ENCODE data around the gene VAV2. TPM values are rescaled to one million over a fixed set of nuclear protein-coding genes. Genes with fewer than 3 reads are reported as not detected.

The VAV2 gene
- total and polyA plus RNA-seq, 7 donors = 3.8 to 23.3 (median 7.2) TPM

DNA sequence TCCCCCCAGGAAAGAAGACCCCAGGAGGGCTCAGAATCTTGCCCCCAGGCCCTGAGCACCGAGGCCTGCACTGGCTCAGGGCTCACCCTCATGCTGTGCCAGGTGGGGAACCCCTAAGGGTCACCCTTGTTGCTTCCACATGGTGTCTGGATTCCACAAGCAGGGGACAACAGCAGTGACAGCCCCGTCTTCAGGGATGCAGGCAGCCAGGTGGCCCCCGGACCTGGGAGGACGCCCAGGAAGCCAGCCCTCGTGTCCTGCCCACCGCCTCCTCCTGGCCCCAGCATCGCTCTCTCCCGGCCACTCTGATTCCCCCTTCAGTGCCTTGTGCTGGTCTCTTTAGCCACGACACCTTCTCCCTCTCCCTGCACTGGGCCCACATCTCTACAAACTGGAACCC lies 194.0 kb downstream of the VAV2 start:
- no peak overlapping the region for H3K4me3 ChIP-seq
- H3K36me3 ChIP-seq = no peaks in the 10 kb centered on the region
- no peak overlapping the region for H3K27ac ChIP-seq
- intact Hi-C loops (cut with DNase I) = loop anchor here (10.0 kb wide), 1 partner anchor 297 kb away; no protein-coding TSS in a partner anchor
- no peak for DNase-seq
- H3K9me3 ChIP-seq = no peaks in the 10 kb centered on the region
- H3K4me1 ChIP-seq = peaks cover 0 to 4% (median 2%) of the 10 kb centered on the region in 4 donors
- TF ChIP-seq POLR2A (IDR thresholded peaks at IDR 0.05) (no peak), POLR2AphosphoS5 (IDR thresholded peaks at IDR 0.05) (no peak), EP300 (IDR thresholded peaks at IDR 0.05) (no peak)
- TF ChIP-seq, protein P1, sequence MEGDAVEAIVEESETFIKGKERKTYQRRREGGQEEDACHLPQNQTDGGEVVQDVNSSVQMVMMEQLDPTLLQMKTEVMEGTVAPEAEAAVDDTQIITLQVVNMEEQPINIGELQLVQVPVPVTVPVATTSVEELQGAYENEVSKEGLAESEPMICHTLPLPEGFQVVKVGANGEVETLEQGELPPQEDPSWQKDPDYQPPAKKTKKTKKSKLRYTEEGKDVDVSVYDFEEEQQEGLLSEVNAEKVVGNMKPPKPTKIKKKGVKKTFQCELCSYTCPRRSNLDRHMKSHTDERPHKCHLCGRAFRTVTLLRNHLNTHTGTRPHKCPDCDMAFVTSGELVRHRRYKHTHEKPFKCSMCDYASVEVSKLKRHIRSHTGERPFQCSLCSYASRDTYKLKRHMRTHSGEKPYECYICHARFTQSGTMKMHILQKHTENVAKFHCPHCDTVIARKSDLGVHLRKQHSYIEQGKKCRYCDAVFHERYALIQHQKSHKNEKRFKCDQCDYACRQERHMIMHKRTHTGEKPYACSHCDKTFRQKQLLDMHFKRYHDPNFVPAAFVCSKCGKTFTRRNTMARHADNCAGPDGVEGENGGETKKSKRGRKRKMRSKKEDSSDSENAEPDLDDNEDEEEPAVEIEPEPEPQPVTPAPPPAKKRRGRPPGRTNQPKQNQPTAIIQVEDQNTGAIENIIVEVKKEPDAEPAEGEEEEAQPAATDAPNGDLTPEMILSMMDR (IDR thresholded peaks at IDR 0.05) = no peak
- no peaks in the 10 kb centered on the region for H3K27me3 ChIP-seq
- 94 to 96% methylated on average over 9 of the region's 9 CpGs for WGBS, 2 donors

DNA sequence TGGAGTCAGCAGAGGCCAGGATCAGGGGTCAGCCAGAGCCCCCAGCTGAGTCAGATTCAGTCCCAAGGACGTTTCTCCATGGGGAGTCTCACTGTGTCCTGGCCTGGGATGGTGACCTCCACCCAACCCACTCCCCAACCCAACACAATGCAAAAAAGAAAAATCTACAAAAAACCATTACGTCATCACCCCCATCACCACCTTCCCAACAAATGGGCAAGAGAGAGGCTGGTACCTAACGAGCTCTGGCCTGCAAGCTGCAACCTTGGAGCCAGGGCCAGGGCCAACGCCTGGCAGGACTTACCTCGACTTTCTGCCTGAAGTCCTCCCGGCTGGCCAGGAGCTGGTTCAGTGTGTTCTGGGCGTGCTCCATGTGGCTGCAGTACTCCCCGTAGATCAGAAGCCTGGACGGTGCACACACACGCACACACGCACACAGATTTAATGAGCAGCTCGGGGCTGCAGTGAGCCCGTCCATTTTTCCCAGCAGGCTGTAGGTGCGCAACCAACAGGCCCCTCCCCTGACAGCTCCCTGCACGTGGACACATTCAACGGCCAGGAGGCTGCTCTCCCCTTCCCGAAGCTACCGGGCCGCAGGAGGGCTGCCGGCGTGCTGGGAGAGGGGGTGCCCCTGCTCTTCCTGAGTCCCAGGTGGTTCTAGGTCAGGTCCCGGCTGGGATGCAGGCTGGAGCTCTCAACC lies 194.6 kb downstream of the VAV2 start:
- H3K36me3 ChIP-seq = no peaks in the 10 kb centered on the region
- H3K27me3 ChIP-seq = no peaks in the 10 kb centered on the region
- no peak for DNase-seq
- no peaks in the 10 kb centered on the region for H3K9me3 ChIP-seq
- TF ChIP-seq POLR2AphosphoS5 (IDR thresholded peaks at IDR 0.05) (no peak), EP300 (IDR thresholded peaks at IDR 0.05) (no peak), POLR2A (IDR thresholded peaks at IDR 0.05) (no peak)
- TF ChIP-seq, protein P1 (IDR thresholded peaks at IDR 0.05) = no peak
- peaks cover 0 to 8% (median 3%) of the 10 kb centered on the region in 4 donors for H3K4me1 ChIP-seq
- no peak overlapping the region for H3K27ac ChIP-seq
- H3K4me3 ChIP-seq = no peak overlapping the region
- WGBS, 2 donors = 89 to 91% methylated on average over 22 of the region's 22 CpGs
- intact Hi-C loops (cut with DNase I) = loop anchor here (10.0 kb wide), 1 partner anchor 297 kb away; no protein-coding TSS in a partner anchor

DNA sequence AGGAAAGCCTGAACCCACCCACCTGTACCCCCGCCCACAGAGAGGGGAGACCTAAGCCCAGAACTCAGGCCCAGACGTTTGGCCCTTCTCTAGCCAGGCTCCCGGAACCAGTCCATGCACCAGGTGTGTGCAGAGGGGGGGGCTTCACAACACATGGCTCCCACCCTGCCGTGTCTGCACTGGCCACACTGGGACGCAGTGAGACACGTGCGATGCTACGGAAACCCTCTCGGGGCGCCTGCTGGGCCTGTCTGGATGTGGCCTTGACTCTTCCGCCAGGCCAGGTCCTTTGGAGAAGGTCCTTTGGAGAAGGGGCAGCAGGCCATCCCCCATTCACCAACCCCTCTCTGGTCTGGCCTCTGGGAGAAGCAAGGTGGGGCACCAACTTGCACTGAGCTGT lies 195.6 kb downstream of the VAV2 start:
- Histone ChIP-seq H3K36me3 (no peaks in the 10 kb centered on the region), H3K9me3 (no peaks in the 10 kb centered on the region), H3K4me1 (peaks cover 0 to 8% (median 3%) of the 10 kb centered on the region in 4 donors), H3K4me3 (no peak overlapping the region), H3K27ac (no peak overlapping the region), H3K27me3 (no peaks in the 10 kb centered on the region)
- intact Hi-C loops (cut with DNase I) = loop anchor here (10.0 kb wide), 1 partner anchor 298 kb away; no protein-coding TSS in a partner anchor
- WGBS, 2 donors = 95 to 97% methylated on average over 11 of the region's 11 CpGs
- TF ChIP-seq POLR2A (IDR thresholded peaks at IDR 0.05) (no peak), EP300 (IDR thresholded peaks at IDR 0.05) (no peak), POLR2AphosphoS5 (IDR thresholded peaks at IDR 0.05) (no peak)
- TF ChIP-seq, protein P1 (IDR thresholded peaks at IDR 0.05) = no peak
- DNase-seq = no peak

DNA sequence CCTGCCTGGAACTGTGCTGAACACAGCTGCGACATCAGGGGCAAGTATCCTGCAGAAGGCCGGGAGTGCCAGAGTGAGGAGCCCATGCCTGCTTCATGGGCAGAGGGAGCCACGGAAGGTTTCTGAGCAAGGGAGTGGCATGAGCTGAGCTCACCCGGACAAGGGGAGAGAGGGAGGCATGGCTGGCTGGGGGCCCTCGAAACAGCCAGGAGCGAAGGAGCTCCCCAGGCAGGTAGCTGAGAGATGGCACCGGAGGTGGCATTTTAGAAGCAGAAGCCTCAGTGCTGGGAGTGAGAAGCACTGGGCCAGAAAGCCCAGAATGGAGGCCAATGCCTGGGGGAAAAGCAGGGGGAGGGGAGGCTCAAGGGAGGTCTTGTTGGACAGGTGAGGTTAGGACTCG lies 197.1 kb downstream of the VAV2 start:
- no peak for TF ChIP-seq POLR2AphosphoS5 (IDR thresholded peaks at IDR 0.05)
- TF ChIP-seq POLR2A (IDR thresholded peaks at IDR 0.05) = no peak
- TF ChIP-seq, protein P1 (IDR thresholded peaks at IDR 0.05) = no peak
- TF ChIP-seq EP300 (IDR thresholded peaks at IDR 0.05) = no peak
- H3K4me3 ChIP-seq = no peak overlapping the region
- intact Hi-C loops (cut with DNase I) = loop anchor here (10.0 kb wide), 1 partner anchor 300 kb away; no protein-coding TSS in a partner anchor
- peaks cover 0 to 8% (median 4%) of the 10 kb centered on the region in 4 donors for H3K4me1 ChIP-seq
- no peaks in the 10 kb centered on the region for H3K9me3 ChIP-seq
- H3K27ac ChIP-seq = no peak overlapping the region
- no peak for DNase-seq
- WGBS, 2 donors = 57 to 74% methylated on average over 8 of the region's 8 CpGs
- no peaks in the 10 kb centered on the region for H3K27me3 ChIP-seq
- H3K36me3 ChIP-seq = peaks cover 0 to 7% (median 0%) of the 10 kb centered on the region in 4 donors

All from sigmoid colon (tissue), 7 donors.